ENCODE results near the gene FNDC5. TPM values are rescaled to one million over a fixed set of nuclear protein-coding genes. Genes with fewer than 3 reads are reported as not detected.

Gene FNDC5
- total RNA-seq, 1 experiment from 2014 or later: 4.5 TPM

GRCh38 chr1:32891241-32891570 is 20.5 kb upstream of the FNDC5 start:
- H2BK20ac ChIP-seq (ENCODE audit: low read depth, low read length, poor library complexity, severe bottlenecking): no peak overlapping the region
- no peak for DNase-seq
- peaks cover 0 to 11% of the 10 kb centered on the region in 2 experiments; a peak in 2 of 4 replicates for H3K4me1 Mint-ChIP-seq
- H3K14ac ChIP-seq (ENCODE audit: insufficient read depth, low read length): no peak overlapping the region
- TF ChIP-seq CTCF (conservative IDR thresholded peaks at IDR 0.05): no peak
- H3K36me3 Mint-ChIP-seq (ENCODE audit: insufficient read depth in 1 of 3, low read depth in 3 of 3): peaks cover 0 to 9% (median 0%) of the 10 kb centered on the region in 3 experiments; a peak in 1 of 7 replicates
- no peak overlapping the region for H2BK5ac ChIP-seq (ENCODE audit: insufficient read length, low read length)
- H4K91ac ChIP-seq (ENCODE audit: insufficient read length, low read depth, low read length): no peak overlapping the region
- no peak overlapping the region for H3K4ac ChIP-seq (ENCODE audit: low read depth, low read length)
- peaks cover 5 to 8% of the 10 kb centered on the region in 2 experiments; a peak in 4 of 5 replicates for H3K9me3 Mint-ChIP-seq
- H2AK5ac ChIP-seq (ENCODE audit: insufficient read length, low read length): no peak overlapping the region
- H2BK12ac ChIP-seq (ENCODE audit: insufficient read length, low read depth, low read length): no peak overlapping the region
- no peaks in the 10 kb centered on the region for H3K79me2 ChIP-seq (ENCODE audit: insufficient read depth, low read length)
- no peak overlapping the region for H2BK120ac ChIP-seq (ENCODE audit: low read depth, low read length, poor library complexity, severe bottlenecking)
- no peak overlapping the region for H3T11ph ChIP-seq (ENCODE audit: low read length)
- H3K23ac ChIP-seq (ENCODE audit: insufficient read length, low read depth, low read length): no peak overlapping the region
- no peaks in the 10 kb centered on the region for H3K9me3 ChIP-seq (ENCODE audit: control insufficient read depth, low read depth, low read length)
- H3K27ac Mint-ChIP-seq: no peak overlapping the region
- H2AFZ ChIP-seq (ENCODE audit: low read length): no peak overlapping the region
- no peaks in the 10 kb centered on the region for H3K4me1 ChIP-seq (ENCODE audit: insufficient read depth, low read length)
- no peak overlapping the region for H3K9ac ChIP-seq (ENCODE audit: extremely low read depth, insufficient read length, low read length)
- H2BK15ac ChIP-seq (ENCODE audit: low read depth, low read length): no peak overlapping the region
- H3K79me1 ChIP-seq (ENCODE audit: insufficient read depth, low read depth, low read length, poor library complexity, severe bottlenecking): no peaks in the 10 kb centered on the region
- H4K5ac ChIP-seq (ENCODE audit: insufficient read length, low read depth, low read length): no peak overlapping the region
- no peak overlapping the region for H3K56ac ChIP-seq (ENCODE audit: insufficient read length, low read depth, low read length)
- no peak overlapping the region for H3K18ac ChIP-seq (ENCODE audit: insufficient read length, low read depth, low read length)
- H3K23me2 ChIP-seq (ENCODE audit: insufficient read length, low read depth, low read length, poor library complexity, severe bottlenecking): no peaks in the 10 kb centered on the region
- H4K8ac ChIP-seq (replicated peaks; ENCODE audit: insufficient read length, low read depth, low read length): no peak overlapping the region
- H3K4me2 ChIP-seq (ENCODE audit: insufficient read depth, insufficient read length, low read length): no peak overlapping the region
- H3K27me3 Mint-ChIP-seq (ENCODE audit: low read depth): peaks cover 71% of the 10 kb centered on the region
- H3K4me3 Mint-ChIP-seq: no peak overlapping the region
- no peak overlapping the region for H3K27ac ChIP-seq (ENCODE audit: insufficient read length, low read depth, low read length)
- H3K27me3 ChIP-seq (ENCODE audit: insufficient read depth, low read length): no peaks in the 10 kb centered on the region; the same call in 1 of the 2 replicates
- H4K20me1 ChIP-seq (ENCODE audit: control insufficient read depth, insufficient read depth, insufficient read length): peaks cover 3% of the 10 kb centered on the region
- WGBS (ENCODE audit: extremely low coverage, insufficient read length, low lambda C conversion rate): no CpG with 5 or more reads among the region's 1 CpG
